ENCODE results near the gene OR2M2.

OR2M2 gene

GRCh38 chr1:248174521-248174920, at the start of gene OR2M2:
OR2M2 (plus strand) TSS chr1:248174821; CDS start chr1:248179986, 5,165 bp downstream.
- DNase-seq = no peak

- DNase-seq = no peak
Observed at GRCh38 chr1:248127653-248128052, 47.0 kb upstream of the OR2M2 start.

GRCh38 chr1:248136811-248137210, 37.8 kb upstream of the OR2M2 start:
- DNase-seq = no peak

- DNase-seq = no peak
Observed at GRCh38 chr1:248140846-248141245, 33.8 kb upstream of the OR2M2 start.

GRCh38 chr1:248143311-248143710, 31.3 kb upstream of the OR2M2 start:
- no peak for DNase-seq

- no peak for DNase-seq
Observed at GRCh38 chr1:248144513-248145198, 30.0 kb upstream of the OR2M2 start, which contains the start of gene OR2M5. OR2M5 (plus strand) TSS chr1:248145148; CDS start chr1:248145148, 0 bp downstream.

- no peak for DNase-seq
Observed at GRCh38 chr1:248152056-248152827, 22.4 kb upstream of the OR2M2 start.

GRCh38 chr1:248155927-248156326, 18.7 kb upstream of the OR2M2 start:
- DNase-seq = no peak

GRCh38 chr1:248158758-248159157, 15.9 kb upstream of the OR2M2 start:
- no peak for DNase-seq

GRCh38 chr1:248164031-248164430, 10.6 kb upstream of the OR2M2 start:
- no peak for DNase-seq

GRCh38 chr1:248165186-248165585, 9.4 kb upstream of the OR2M2 start:
- no peak for DNase-seq

GRCh38 chr1:248183996-248184395, 9.4 kb downstream of the OR2M2 start:
- DNase-seq = no peak

- DNase-seq = no peak
Observed at GRCh38 chr1:248187363-248187762, 12.7 kb downstream of the OR2M2 start.

GRCh38 chr1:248189026-248189425, 14.4 kb downstream of the OR2M2 start:
- no peak for DNase-seq

- DNase-seq = no peak
Observed at GRCh38 chr1:248194117-248194516, 19.5 kb downstream of the OR2M2 start.

- no peak for DNase-seq
Observed at GRCh38 chr1:248196965-248197364, 22.3 kb downstream of the OR2M2 start, which contains the start of gene OR2M3. OR2M3 (plus strand) TSS chr1:248197265; CDS start chr1:248203068, 5,803 bp downstream.

- DNase-seq = no peak
Observed at GRCh38 chr1:248215880-248216279, 41.3 kb downstream of the OR2M2 start.

- DNase-seq = no peak
Observed at GRCh38 chr1:248225537-248225936, 50.9 kb downstream of the OR2M2 start.

GRCh38 chr1:248229360-248229908, 54.8 kb downstream of the OR2M2 start:
- no peak for DNase-seq
